H1 (cell line): ENCODE results near the gene TATDN2. TPM values are rescaled to one million over a fixed set of nuclear protein-coding genes. Genes with fewer than 3 reads are reported as not detected.

Experiments
- CTCF ChIA-PET: fragments of 300-600 bp; sonication (Branson Sonifier 250); formaldehyde crosslinking; loops from one replicate; lab custom pipeline; 2021; ENCODE audit not compliant: partially characterized antibody; lab: Charles Lee
- POLR2A ChIA-PET: fragments of 300-600 bp; sonication (Branson Sonifier 250); formaldehyde crosslinking; loops from one replicate; lab custom pipeline; 2021; ENCODE audit warnings: inconsistent platforms; ENCODE audit not compliant: partially characterized antibody; lab: Charles Lee
- DNase-seq, 2 experiments: peaks; one replicate each; pipeline versions ENCODE4 v3.0.0 to v3.0.0-alpha.2; 2010 to 2022; ENCODE audit warnings: low spot score in 2 of 2, low read depth in 1 of 2, mixed read lengths in 1 of 2
- FAIRE-seq: peaks from 2 replicates; lab custom pipeline; 2011; peaks lifted over from hg19 to GRCh38; lab: Jason Lieb, UNC
- H2AFZ ChIP-seq: 2 replicates; pipeline ENCODE4 v1.8.1; 2012; ENCODE audit warnings: low read length, inconsistent platforms
- H2AK5ac ChIP-seq: 2 replicates; pipeline ENCODE4 v1.6.1; 2013; ENCODE audit warnings: low read depth, low read length
- H2BK120ac ChIP-seq: replicated peaks from 2 replicates; pipeline ENCODE3; 2013; ENCODE audit warnings: low read depth, low read length, inconsistent platforms
- H2BK12ac ChIP-seq: 2 replicates; pipeline ENCODE4 v1.6.1; 2013; ENCODE audit warnings: low read depth, low read length
- H2BK15ac ChIP-seq: 2 replicates; pipeline ENCODE4 v1.6.1; 2013; ENCODE audit warnings: low read length
- H2BK20ac ChIP-seq: 2 replicates; pipeline ENCODE4 v1.6.1; 2013; ENCODE audit warnings: low read length
- H2BK5ac ChIP-seq: 2 replicates; pipeline ENCODE4 v1.6.1; 2013; ENCODE audit warnings: low read depth, low read length
- H3K14ac ChIP-seq: 2 replicates; pipeline ENCODE4 v1.6.1; 2013; ENCODE audit warnings: inconsistent platforms; ENCODE audit not compliant: insufficient read length
- H3K18ac ChIP-seq: 2 replicates; pipeline ENCODE4 v1.6.1; 2013; ENCODE audit warnings: low read length; ENCODE audit errors: extremely low read depth
- H3K23ac ChIP-seq: 2 replicates; pipeline ENCODE4 v1.6.1; 2013; ENCODE audit warnings: inconsistent platforms; ENCODE audit not compliant: insufficient read length
- H3K23me2 ChIP-seq: 2 replicates; pipeline ENCODE4 v1.6.1; 2013; ENCODE audit warnings: low read depth, low read length
- H3K27ac ChIP-seq: 2 replicates; pipeline ENCODE4 v1.6.1; 2011; ENCODE audit warnings: low read depth, low read length, inconsistent platforms
- H3K27me3 ChIP-seq, 4 experiments: replicated peaks in 1 of 4; 1 replicate in 1 of 4; 2 replicates in 3 of 4; pipeline versions ENCODE4 v1.6.1 to v1.8.1; 2011 to 2013; ENCODE audit warnings: low read length in 3 of 4, mild to moderate bottlenecking in 3 of 4, inconsistent platforms in 2 of 4, mixed read lengths in 2 of 4, moderate library complexity in 1 of 4; ENCODE audit not compliant: control insufficient read depth in 3 of 4, insufficient read depth in 3 of 4; ENCODE audit errors: extremely low read depth in 1 of 4
- H3K36me3 ChIP-seq, 4 experiments: 2 replicates each; pipeline versions ENCODE4 v1.6.1 to v1.8.1; 2011 to 2013; ENCODE audit warnings: mild to moderate bottlenecking in 4 of 4, low read length in 3 of 4, moderate library complexity in 2 of 4, control low read depth in 1 of 4, inconsistent platforms in 1 of 4; ENCODE audit not compliant: insufficient read depth in 4 of 4, control insufficient read depth in 2 of 4
- H3K4ac ChIP-seq: replicated peaks from 2 replicates; pipeline ENCODE3; 2013; ENCODE audit warnings: low read length, low read depth, mixed read lengths, inconsistent platforms; ENCODE audit not compliant: insufficient read length
- H3K4me1 ChIP-seq, 4 experiments: replicated peaks in 1 of 4; 1 replicate in 1 of 4; 2 replicates in 3 of 4; pipeline versions ENCODE4 v1.6.1 to v1.8.1; 2011 to 2013; ENCODE audit warnings: low read length in 3 of 4, inconsistent platforms in 2 of 4, mixed read lengths in 1 of 4; ENCODE audit not compliant: insufficient read depth in 4 of 4, control insufficient read depth in 3 of 4
- H3K4me2 ChIP-seq, 2 experiments: 2 replicates each; pipeline versions ENCODE4 v1.6.1 to v1.8.1; 2011 to 2013; ENCODE audit warnings: low read depth in 2 of 2, low read length in 2 of 2, control low read depth in 1 of 2, inconsistent platforms in 1 of 2, mild to moderate bottlenecking in 1 of 2; ENCODE audit not compliant: insufficient read depth in 1 of 2
- H3K4me3 ChIP-seq, 4 experiments: fragments of 200-600, 300-600 bp in 1 of 4; sonication (generic), shearing (Covaris generic), sonication (Bioruptor Twin) in 1 of 4; 2 replicates each; pipeline versions ENCODE4 v1.5.1 to v1.8.1; 2011 to 2016; ENCODE audit warnings: low read length in 4 of 4, low read depth in 3 of 4, control low read depth in 2 of 4, inconsistent platforms in 2 of 4, mild to moderate bottlenecking in 2 of 4, mixed read lengths in 1 of 4, moderate library complexity in 1 of 4; ENCODE audit not compliant: insufficient read depth in 2 of 4; ENCODE audit errors: extremely low read depth in 1 of 4
- H3K56ac ChIP-seq: replicated peaks from 2 replicates; pipeline ENCODE3; 2013; ENCODE audit warnings: low read depth, mild to moderate bottlenecking, mixed read lengths, low read length, inconsistent platforms; ENCODE audit not compliant: insufficient read length
- H3K79me1 ChIP-seq: 2 replicates; pipeline ENCODE4 v1.6.1; 2013; ENCODE audit warnings: low read depth, low read length, control low read depth
- H3K79me2 ChIP-seq, 2 experiments: 2 replicates each; pipeline versions ENCODE4 v1.6.1 to v1.8.1; 2012 to 2013; ENCODE audit warnings: low read length in 2 of 2, mild to moderate bottlenecking in 2 of 2, inconsistent platforms in 1 of 2; ENCODE audit not compliant: insufficient read depth in 2 of 2, control insufficient read depth in 1 of 2
- H3K9ac ChIP-seq, 4 experiments: replicated peaks in 1 of 4; 1 replicate in 1 of 4; 2 replicates in 3 of 4; pipeline versions ENCODE4 v1.6.1 to v1.8.1; 2011 to 2013; ENCODE audit warnings: low read depth in 3 of 4, low read length in 3 of 4, control low read depth in 2 of 4, mild to moderate bottlenecking in 2 of 4, moderate library complexity in 2 of 4, inconsistent platforms in 1 of 4; ENCODE audit errors: extremely low read depth in 1 of 4
- H3K9me3 ChIP-seq, 2 experiments: 2 replicates each; pipeline versions ENCODE4 v1.6.1 to v1.8.1; 2012 to 2013; ENCODE audit warnings: mild to moderate bottlenecking in 2 of 2, moderate library complexity in 2 of 2, control low read depth in 1 of 2, inconsistent platforms in 1 of 2, low read depth in 1 of 2, low read length in 1 of 2, mixed read lengths in 1 of 2; ENCODE audit not compliant: insufficient read depth in 2 of 2
- H4K20me1 ChIP-seq, 2 experiments: replicated peaks in 1 of 2; 2 replicates each; pipeline versions ENCODE3 to v1.8.1; 2011 to 2013; ENCODE audit warnings: inconsistent platforms in 2 of 2, low read length in 2 of 2, mild to moderate bottlenecking in 1 of 2; ENCODE audit not compliant: insufficient read depth in 2 of 2, control insufficient read depth in 1 of 2
- H4K5ac ChIP-seq: 2 replicates; pipeline ENCODE4 v1.6.1; 2013; ENCODE audit warnings: low read length, low read depth, mixed read lengths, inconsistent platforms; ENCODE audit not compliant: insufficient read length
- H4K8ac ChIP-seq: 2 replicates; pipeline ENCODE4 v1.8.0; 2013; ENCODE audit warnings: mild to moderate bottlenecking, moderate library complexity, low read length, inconsistent platforms; ENCODE audit not compliant: insufficient read depth; ENCODE audit errors: extremely low read depth
- H4K91ac ChIP-seq: replicated peaks from 2 replicates; pipeline ENCODE3; 2013; ENCODE audit warnings: low read length, mixed read lengths, inconsistent platforms; ENCODE audit not compliant: insufficient read length
- EP300 ChIP-seq, 2 experiments: IDR thresholded peaks; 1 replicate in 1 of 2; 2 replicates in 1 of 2; pipeline ENCODE4 v1.6.1; 2011 to 2012; ENCODE audit warnings: low read depth in 2 of 2, low read length in 2 of 2, mild to moderate bottlenecking in 2 of 2, borderline replicate concordance in 1 of 2, inconsistent platforms in 1 of 2, moderate library complexity in 1 of 2
- KDM4A ChIP-seq: IDR thresholded peaks from one replicate; pipeline ENCODE4 v1.7.1; 2012; ENCODE audit warnings: low read depth, mild to moderate bottlenecking, moderate library complexity, low read length, inconsistent platforms; ENCODE audit not compliant: severe bottlenecking
- PHF8 ChIP-seq: fragments of 200-600 bp; sonication (generic); conservative IDR thresholded peaks from 2 replicates; pipeline ENCODE4 v1.7.1; 2012; ENCODE audit warnings: low read depth, mild to moderate bottlenecking, inconsistent platforms, low read length, moderate library complexity
- POLR2AphosphoS5 ChIP-seq: IDR thresholded peaks from 2 replicates; pipeline ENCODE4 v1.6.1; 2011; ENCODE audit warnings: low read depth, low read length
- RNF2 ChIP-seq: fragments of 200-900, 300-1000 bp; sonication (generic); IDR thresholded peaks from 2 replicates; pipeline ENCODE4 v1.7.1; 2016; ENCODE audit warnings: borderline replicate concordance, low read depth, mild to moderate bottlenecking, antibody characterized with exemption, low read length; ENCODE audit not compliant: poor library complexity, severe bottlenecking; ENCODE audit errors: missing control alignments
- SAP30 ChIP-seq: fragments of 300-600 bp; sonication (generic); IDR thresholded peaks from 2 replicates; pipeline ENCODE4 v1.7.1; 2012; ENCODE audit warnings: low read length, moderate library complexity, mild to moderate bottlenecking, inconsistent platforms; ENCODE audit not compliant: insufficient read depth, insufficient replicate concordance
- TAF1 ChIP-seq: IDR thresholded peaks from 2 replicates; pipeline ENCODE4 v1.6.1; 2011; ENCODE audit warnings: mild to moderate bottlenecking, low read depth, low read length
- YY1 ChIP-seq: IDR thresholded peaks from 2 replicates; pipeline ENCODE4 v1.6.1; 2011; ENCODE audit warnings: low read depth, mild to moderate bottlenecking, low read length
- ZNF274 ChIP-seq: IDR thresholded peaks from 2 replicates; pipeline ENCODE4 v1.7.0; 2012; ENCODE audit warnings: low read length, borderline replicate concordance; ENCODE audit errors: extremely low read depth
- WGBS, 2 experiments: shearing (Covaris generic) in 1 of 2; methylation state at CpG; one replicate each; pipeline versions ENCODE4 v1.1.6 to v1.1.7; 2013 to 2015; ENCODE audit warnings: low lambda C conversion rate in 2 of 2, mixed read lengths in 2 of 2, inconsistent platforms in 1 of 2, low coverage in 1 of 2, missing lambda C conversion rate in 1 of 2; ENCODE audit not compliant: insufficient replicate concordance in 2 of 2, insufficient coverage in 1 of 2, insufficient read length in 1 of 2; ENCODE audit errors: extremely low coverage in 1 of 2, missing lambda C conversion rate in 1 of 2; 5-methylcytosine and 5-hydroxymethylcytosine counted together
- polyA plus RNA-seq, 7 experiments: library from polyadenylated mRNA; depleted of rRNA in 3 of 7; stranded (reverse) in 5 of 7; unstranded in 2 of 7; fragments of >200 nt in 5 of 7; fragments of 200-250 nt in 2 of 7; gene quantifications; 1 replicate in 5 of 7; 2 replicates in 1 of 7; 4 replicates in 1 of 7; pipeline versions ENCODE4 v1.2.1 to v1.2.3, GENCODE V29; 2011 to 2013; ENCODE audit warnings: missing spikeins in 2 of 7, mixed read lengths in 2 of 7
- total RNA-seq: library from RNA; stranded (reverse); fragmentation: NEBNext Ultra II Directional; extraction: Animal tissue kit (Norgen Biotek cat#: 25700); gene quantifications from 2 replicates; pipeline ENCODE4 v1.2.1, GENCODE V29; 2021

TATDN2 gene
- total and polyA plus RNA-seq, 2 of the 8 experiments (the other 6 are each of a cell fraction or from before 2014, with no cell fraction given): 12.1 to 34.8 TPM

GRCh38 chr3:10248984-10249748 lies 907 bp downstream of the TATDN2 start:
- Histone ChIP-seq H4K20me1 (peaks cover 0 to 4% of the 10 kb centered on the region in 2 experiments), H3K79me1 (peaks cover 14% of the 10 kb centered on the region), H2BK20ac (no peak overlapping the region), H4K91ac (peak overlapping the region; percentile 88), H3K36me3 (peaks cover 3 to 12% (median 10%) of the 10 kb centered on the region in 4 experiments; a peak in 6 of 8 replicates), H3K14ac (no peak overlapping the region), H2BK120ac (no peak overlapping the region), H3K23ac (no peak overlapping the region), H2AFZ (peak overlapping the region; percentile 31; the same call in 1 of the 2 replicates), H3K4me3 (peak overlapping the region; percentile 72 to 92 (median 86)), H3K4me2 (peak overlapping the region; percentile 98 to 99), H3K18ac (peak overlapping the region; percentile 83), H3K79me2 (peaks cover 0 to 39% of the 10 kb centered on the region in 2 experiments; a peak in 2 of 4 replicates), H4K8ac (peak overlapping the region; percentile 91; the same call in 1 of the 2 replicates), H3K56ac (peak overlapping the region; percentile 90), H2BK15ac (no peak overlapping the region), H3K23me2 (peaks cover 12% of the 10 kb centered on the region; the same call in 1 of the 2 replicates), H3K4me1 (peaks cover 0 to 11% (median 7%) of the 10 kb centered on the region in 4 experiments; a peak in 6 of 7 replicates), H4K5ac (peak overlapping the region; percentile 15), H2AK5ac (peak overlapping the region; percentile 32; the same call in 1 of the 2 replicates), H3K27me3 (no peaks in the 10 kb centered on the region), H3K9ac (peak overlapping the region; percentile 68 to 84 (median 80)), H2BK12ac (peak overlapping the region; percentile 81), H3K4ac (peak overlapping the region; percentile 2), H2BK5ac (0 out of 2 replicates have a peak overlapping the region, but pooled peaks have one; percentile 32), H3K27ac (peak overlapping the region; percentile 58; the same call in 1 of the 2 replicates), H3K9me3 (no peaks in the 10 kb centered on the region)
- WGBS, 2 experiments: 3% methylated on average over 28 of the region's 32 CpGs; no CpG with 5 or more reads in 1 of the 2 experiments
- no peak for FAIRE-seq
- CTCF ChIA-PET: interaction anchor here (0.6 to 1.2 kb wide), 3 partner anchors 14 to 224 kb away, joined by 3 to 5 read pairs (median 5); partner anchors contain the start of gene IRAK2
- DNase-seq: peak in 1 of 2 experiments; percentile 68
- POLR2A ChIA-PET: interaction anchor here (0.8 to 4.7 kb wide), 7 partner anchors 10 to 49 kb away, joined by 3 to 26 read pairs (median 4); no protein-coding TSS in a partner anchor
- peak; percentile 49; the same call in 1 of the 2 replicates for TF ChIP-seq POLR2AphosphoS5
- peak; percentile 69 for TF ChIP-seq KDM4A
- peak; percentile 5; the same call in 1 of the 2 replicates for TF ChIP-seq PHF8
- TF ChIP-seq ZNF274: no peak
- TF ChIP-seq TAF1: peak; percentile 61
- TF ChIP-seq SAP30: peak; percentile 83
- no peak for TF ChIP-seq EP300 (IDR thresholded peaks at IDR 0.05; ENCODE audit: borderline replicate concordance in 1 of 2, low read depth in 2 of 2, low read length in 2 of 2)
- TF ChIP-seq RNF2: peak; percentile 30
- TF ChIP-seq YY1: peak; percentile 94
